Parathyroid adenoma (tissue), 2 donors: ENCODE measurements around the gene ZC3HAV1L.

Experiments used
- H2AFZ ChIP-seq: fragments of 300-600 bp; sonication (generic); one replicate; pipeline ENCODE4 v1.7.0; 2017; ENCODE audit warnings: antibody characterized with exemption, mild to moderate bottlenecking
- H3K27ac ChIP-seq: fragments of 300-600 bp; sonication (generic); one replicate; pipeline ENCODE4 v1.7.0; 2017
- H3K27me3 ChIP-seq: fragments of 300-600 bp; sonication (generic); one replicate; pipeline ENCODE4 v1.7.0; 2017; ENCODE audit warnings: low read length; ENCODE audit not compliant: control insufficient read depth, insufficient read depth
- H3K36me3 ChIP-seq: fragments of 300-600 bp; sonication (generic); one replicate; pipeline ENCODE4 v1.7.0; 2017; ENCODE audit warnings: low read length; ENCODE audit not compliant: control insufficient read depth, insufficient read depth
- H3K4me1 ChIP-seq: fragments of 300-600 bp; sonication (generic); one replicate; pipeline ENCODE4 v1.7.0; 2017; ENCODE audit warnings: control low read depth
- H3K4me2 ChIP-seq: fragments of 300-600 bp; sonication (generic); one replicate; pipeline ENCODE4 v1.7.0; 2017; ENCODE audit warnings: low read length
- H3K4me3 ChIP-seq: fragments of 300-600 bp; sonication (generic); one replicate; pipeline ENCODE4 v1.7.0; 2017; ENCODE audit warnings: low read depth, low read length
- H3K79me2 ChIP-seq: fragments of 300-600 bp; sonication (generic); one replicate; pipeline ENCODE4 v1.7.0; 2017; ENCODE audit warnings: control low read depth
- H3K9ac ChIP-seq: fragments of 300-600 bp; sonication (generic); one replicate; pipeline ENCODE4 v1.7.0; 2017; ENCODE audit warnings: mild to moderate bottlenecking
- H3K9me3 ChIP-seq: fragments of 300-600 bp; sonication (generic); one replicate; pipeline ENCODE4 v1.7.0; 2017; ENCODE audit warnings: low read length; ENCODE audit not compliant: control insufficient read depth
- CTCF ChIP-seq: fragments of 300-600 bp; sonication (generic); IDR thresholded peaks from one replicate; pipeline ENCODE4 v1.7.0; 2017; ENCODE audit warnings: antibody characterized with exemption, mild to moderate bottlenecking
- donor health status: primary hyperparathyroidism.

Gene ZC3HAV1L

DNA sequence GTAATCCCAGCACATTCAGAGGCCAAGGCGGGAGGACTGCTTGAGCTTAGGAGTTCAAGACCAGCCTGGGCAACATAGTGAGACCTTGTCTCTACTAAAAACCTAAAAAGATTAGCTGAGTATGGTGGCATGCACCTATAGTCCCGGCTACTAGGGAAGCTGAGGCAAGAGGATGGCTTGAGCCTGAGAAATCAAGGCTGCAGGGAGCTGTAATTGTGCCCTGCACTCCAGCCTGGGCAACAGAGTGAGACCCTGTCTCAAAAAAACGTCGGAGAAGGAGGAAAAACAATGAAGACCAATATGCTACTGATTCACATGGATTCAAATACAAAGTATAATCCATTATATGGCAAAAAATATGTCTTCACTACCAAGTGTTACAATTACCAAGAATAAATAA is 13.6 kb downstream of the ZC3HAV1L start:
- Histone ChIP-seq H3K4me3 (no peak overlapping the region), H3K9ac (no peak overlapping the region), H3K9me3 (no peaks in the 10 kb centered on the region), H3K27ac (no peak overlapping the region), H3K79me2 (no peaks in the 10 kb centered on the region), H2AFZ (no peak overlapping the region), H3K4me1 (no peaks in the 10 kb centered on the region), H3K4me2 (no peak overlapping the region), H3K36me3 (no peaks in the 10 kb centered on the region), H3K27me3 (no peaks in the 10 kb centered on the region)
- no peak for TF ChIP-seq CTCF

GRCh38 chr7:139018910-139019309 is 16.9 kb downstream of the ZC3HAV1L start:
- no peak for TF ChIP-seq CTCF
- Histone ChIP-seq H3K4me1 (no peaks in the 10 kb centered on the region), H3K9me3 (no peaks in the 10 kb centered on the region), H2AFZ (no peak overlapping the region), H3K36me3 (no peaks in the 10 kb centered on the region), H3K9ac (no peak overlapping the region), H3K27ac (no peak overlapping the region), H3K4me2 (no peak overlapping the region), H3K79me2 (no peaks in the 10 kb centered on the region), H3K27me3 (no peaks in the 10 kb centered on the region), H3K4me3 (no peak overlapping the region)

- peak; percentile 55 for TF ChIP-seq CTCF
- Histone ChIP-seq H3K4me3 (no peak overlapping the region), H3K27ac (no peak overlapping the region), H3K4me2 (no peak overlapping the region), H3K9me3 (no peaks in the 10 kb centered on the region), H3K4me1 (no peaks in the 10 kb centered on the region), H2AFZ (peak overlapping the region; percentile 2), H3K36me3 (no peaks in the 10 kb centered on the region), H3K79me2 (no peaks in the 10 kb centered on the region), H3K27me3 (no peaks in the 10 kb centered on the region), H3K9ac (no peak overlapping the region)
These were observed 18.8 kb downstream of the ZC3HAV1L start for GRCh38 chr7:139016931-139017511.

DNA sequence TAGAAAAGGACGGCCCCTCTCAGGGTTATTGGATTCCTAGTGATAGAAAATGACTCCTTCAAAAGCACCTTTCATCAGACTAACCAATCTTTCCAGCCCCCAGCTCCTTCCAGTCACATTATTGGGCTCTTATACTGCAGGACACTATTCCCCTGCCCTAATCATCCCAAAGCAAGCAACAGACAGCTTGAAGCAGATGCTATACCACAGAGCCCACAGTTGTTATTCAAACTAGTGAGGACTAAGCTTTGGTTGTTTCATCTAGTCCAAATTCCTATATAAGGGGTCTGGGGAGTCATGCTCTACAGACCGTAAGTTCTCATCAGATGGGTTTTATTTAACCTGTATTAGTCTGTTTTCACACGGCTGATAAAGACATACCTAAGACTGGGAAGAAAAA is 24.5 kb downstream of the ZC3HAV1L start:
- no peaks in the 10 kb centered on the region for H3K4me1 ChIP-seq
- no peaks in the 10 kb centered on the region for H3K36me3 ChIP-seq
- H3K27me3 ChIP-seq: no peaks in the 10 kb centered on the region
- no peak for TF ChIP-seq CTCF
- H3K4me3 ChIP-seq: no peak overlapping the region
- H3K27ac ChIP-seq: no peak overlapping the region
- H3K9me3 ChIP-seq: no peaks in the 10 kb centered on the region
- no peak overlapping the region for H3K4me2 ChIP-seq
- no peaks in the 10 kb centered on the region for H3K79me2 ChIP-seq
- no peak overlapping the region for H2AFZ ChIP-seq
- no peak overlapping the region for H3K9ac ChIP-seq

- Histone ChIP-seq H3K79me2 (no peaks in the 10 kb centered on the region), H3K27ac (no peak overlapping the region), H3K9ac (no peak overlapping the region), H2AFZ (no peak overlapping the region), H3K27me3 (no peaks in the 10 kb centered on the region), H3K4me3 (no peak overlapping the region), H3K36me3 (no peaks in the 10 kb centered on the region), H3K4me1 (no peaks in the 10 kb centered on the region), H3K9me3 (no peaks in the 10 kb centered on the region), H3K4me2 (no peak overlapping the region)
- no peak for TF ChIP-seq CTCF
These were observed 31.3 kb downstream of the ZC3HAV1L start for GRCh38 chr7:139004321-139005090.
